Smooth muscle cell of the brain vasculature (primary cell): ENCODE data around the gene HMCN2.
"Not testable (repeated sequence)": the region's sequence is repeated elsewhere in the genome, so short reads cannot be mapped to it uniquely, and the experiment has no call there.

Experiments used
- DNase-seq: peaks from one replicate; pipeline ENCODE4 v3.0.0-alpha.2; 2012; ENCODE audit warnings: low read depth, low spot score

The HMCN2 gene

DNA sequence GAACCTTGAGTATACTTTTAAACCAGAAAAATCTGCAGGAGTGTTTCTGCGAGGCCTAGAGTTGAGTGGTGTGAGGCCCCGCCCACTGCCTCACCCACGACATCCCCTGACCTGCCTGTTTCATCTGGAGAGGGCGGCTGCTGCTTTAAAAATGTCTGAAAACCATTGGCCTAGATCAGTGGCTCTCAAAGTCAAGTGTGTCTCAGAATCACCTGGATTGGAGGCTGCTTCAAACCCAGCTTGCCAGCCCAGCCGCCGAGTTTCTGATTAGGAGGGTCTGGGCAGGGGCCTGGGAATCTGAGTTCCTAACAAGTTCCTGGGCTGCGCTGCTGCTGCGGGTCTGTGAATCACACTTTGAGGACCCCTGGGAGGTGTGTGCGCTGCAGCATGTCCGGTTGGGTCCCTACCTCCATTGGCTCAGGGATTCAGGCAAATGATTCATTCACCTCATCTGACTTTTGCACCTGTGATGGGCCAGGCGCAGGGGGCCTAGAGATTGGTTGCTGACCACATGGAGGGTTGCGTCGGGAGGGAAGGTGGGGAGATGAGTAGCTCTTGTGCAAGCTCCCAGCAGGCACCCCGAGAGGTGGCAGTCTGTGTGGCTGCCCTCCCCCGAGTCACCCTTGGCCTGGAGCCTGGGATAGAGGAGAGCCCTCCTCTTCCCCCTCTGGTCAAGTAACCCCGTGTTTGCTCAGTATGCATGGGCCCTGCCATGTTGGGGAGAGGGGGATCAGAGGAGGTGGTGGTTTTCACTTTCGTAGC lies 27.6 kb upstream of the HMCN2 start:
- no peak for DNase-seq

DNA sequence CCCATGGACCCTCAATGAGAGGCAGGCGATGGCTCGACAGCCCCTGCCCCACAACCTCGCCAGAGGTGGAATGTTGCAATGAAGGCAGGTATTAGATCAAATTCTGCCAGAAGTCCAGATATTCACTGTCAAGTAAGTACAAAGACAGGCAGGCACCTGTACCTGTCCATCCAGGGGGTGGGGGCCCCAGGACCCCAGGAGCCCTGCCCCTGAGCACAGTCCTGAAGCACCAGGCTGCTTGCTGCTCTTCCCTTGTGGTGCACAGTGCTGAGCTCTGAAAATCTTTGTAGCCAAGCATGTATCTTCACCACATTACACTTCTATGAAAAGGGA lies 26.2 kb upstream of the HMCN2 start:
- DNase-seq, result no peak

DNA sequence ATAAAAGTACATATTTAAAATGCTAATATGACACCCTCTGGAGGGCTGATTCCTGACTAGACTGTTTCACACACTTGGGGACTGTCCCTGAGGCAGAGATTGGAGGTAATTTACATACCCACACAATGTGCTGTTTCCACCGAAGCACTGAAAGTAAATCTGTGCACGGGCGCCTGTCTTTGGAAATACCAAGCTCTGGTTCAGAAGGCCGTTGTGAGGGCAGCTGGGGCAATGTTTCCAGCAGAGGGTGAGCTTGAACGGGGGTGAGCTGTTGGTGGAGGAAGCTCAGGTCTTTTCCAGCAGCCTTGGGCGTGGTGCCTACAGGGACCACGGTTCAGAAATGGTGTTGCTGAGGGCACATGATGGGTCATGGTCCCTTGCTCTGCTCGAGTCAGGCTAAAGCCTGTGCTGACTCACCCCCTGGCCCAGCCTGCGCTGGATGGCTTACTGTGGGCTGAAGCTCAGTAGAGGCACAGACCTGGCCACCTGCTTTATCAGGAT lies 25.8 kb upstream of the HMCN2 start:
- DNase-seq, result no peak

DNA sequence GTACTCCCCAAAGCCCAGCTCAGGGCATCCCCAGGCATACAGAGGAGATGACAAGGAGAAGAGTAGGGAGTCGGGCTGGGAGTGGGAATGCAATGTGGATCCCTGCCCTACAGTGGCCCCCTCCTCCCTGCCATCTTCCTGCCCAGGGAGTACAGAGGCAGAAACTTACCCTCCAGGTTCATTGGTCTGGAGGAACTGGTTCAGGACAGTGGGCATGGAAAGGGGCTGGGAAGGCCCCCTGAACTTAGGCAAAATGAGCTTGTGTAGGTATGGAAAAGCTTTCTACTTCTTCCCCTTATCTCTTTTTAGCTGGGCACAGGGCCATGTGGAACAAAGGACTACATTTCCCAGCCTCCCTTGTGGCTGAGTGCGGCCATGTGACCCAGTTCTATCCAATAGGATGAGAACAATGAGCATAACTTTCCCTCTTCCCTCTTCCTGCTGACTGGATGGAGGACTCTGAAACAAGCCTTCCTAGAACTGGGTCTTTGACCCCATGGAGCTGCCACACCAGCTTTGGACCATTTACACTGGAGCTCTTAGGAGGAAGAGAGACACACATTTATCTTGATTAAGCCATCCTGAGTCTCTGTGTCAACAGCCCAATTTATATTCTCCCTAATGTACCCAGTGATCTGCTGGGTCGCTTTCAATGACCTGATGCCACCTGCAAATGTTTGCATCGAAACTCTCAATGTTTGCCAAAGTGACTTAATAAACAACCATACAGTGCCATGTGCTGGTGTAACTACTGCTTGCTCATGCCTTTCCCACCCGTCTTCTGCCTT lies 25.0 kb upstream of the HMCN2 start:
- DNase-seq, result no peak

DNA sequence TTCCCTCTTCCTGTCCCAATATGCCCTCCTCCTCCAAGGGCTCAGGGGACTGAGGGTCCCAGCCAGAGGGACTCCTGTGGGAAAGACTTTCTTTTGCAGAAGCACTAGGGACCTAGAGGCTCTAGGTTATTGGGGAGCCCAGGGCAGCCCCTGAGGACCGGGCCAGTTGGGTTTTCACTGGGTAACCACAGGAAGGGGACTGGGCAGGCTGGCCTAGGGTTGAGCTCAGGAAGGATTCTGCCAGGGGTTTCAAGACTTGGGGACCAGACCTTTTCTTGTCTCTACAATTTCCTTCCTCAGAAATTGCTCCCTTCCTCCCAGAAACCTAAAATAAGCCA lies 24.4 kb upstream of the HMCN2 start:
- no peak for DNase-seq

DNA sequence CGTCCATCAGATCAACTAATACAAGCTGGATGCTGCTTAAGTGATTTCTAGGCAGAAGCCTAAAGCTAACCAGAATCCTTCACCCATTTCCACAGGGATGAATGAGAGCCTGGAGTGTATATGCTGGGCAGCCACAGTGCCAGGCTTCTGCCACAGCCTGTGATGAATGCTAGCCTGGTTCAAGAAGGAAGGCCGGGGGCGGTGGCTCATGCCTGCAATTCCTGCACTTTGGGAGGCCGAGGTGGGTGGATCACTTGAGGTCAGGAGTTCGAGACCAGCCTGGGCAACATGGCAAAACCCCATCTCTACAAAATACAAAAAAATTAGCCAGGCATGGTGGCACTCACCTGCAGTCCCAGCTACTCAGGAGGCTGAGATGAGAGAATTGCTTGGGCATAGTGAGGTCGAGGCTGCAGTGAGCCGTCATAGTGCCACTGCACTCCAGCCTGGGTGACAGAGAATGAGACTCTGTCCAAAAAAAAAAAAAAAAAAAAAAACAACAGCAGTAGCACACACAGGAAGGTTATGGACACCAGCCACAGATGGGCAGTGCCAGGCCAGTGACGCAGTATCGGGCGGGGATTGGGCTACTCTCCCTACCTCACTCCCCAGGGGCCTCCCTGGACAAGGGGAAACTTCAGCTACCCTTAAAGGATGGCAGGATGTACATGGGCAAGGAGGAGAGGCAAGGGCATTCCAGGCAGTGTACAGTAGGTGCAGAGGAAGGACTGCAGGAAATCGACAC lies 23.1 kb upstream of the HMCN2 start:
- no peak for DNase-seq

DNA sequence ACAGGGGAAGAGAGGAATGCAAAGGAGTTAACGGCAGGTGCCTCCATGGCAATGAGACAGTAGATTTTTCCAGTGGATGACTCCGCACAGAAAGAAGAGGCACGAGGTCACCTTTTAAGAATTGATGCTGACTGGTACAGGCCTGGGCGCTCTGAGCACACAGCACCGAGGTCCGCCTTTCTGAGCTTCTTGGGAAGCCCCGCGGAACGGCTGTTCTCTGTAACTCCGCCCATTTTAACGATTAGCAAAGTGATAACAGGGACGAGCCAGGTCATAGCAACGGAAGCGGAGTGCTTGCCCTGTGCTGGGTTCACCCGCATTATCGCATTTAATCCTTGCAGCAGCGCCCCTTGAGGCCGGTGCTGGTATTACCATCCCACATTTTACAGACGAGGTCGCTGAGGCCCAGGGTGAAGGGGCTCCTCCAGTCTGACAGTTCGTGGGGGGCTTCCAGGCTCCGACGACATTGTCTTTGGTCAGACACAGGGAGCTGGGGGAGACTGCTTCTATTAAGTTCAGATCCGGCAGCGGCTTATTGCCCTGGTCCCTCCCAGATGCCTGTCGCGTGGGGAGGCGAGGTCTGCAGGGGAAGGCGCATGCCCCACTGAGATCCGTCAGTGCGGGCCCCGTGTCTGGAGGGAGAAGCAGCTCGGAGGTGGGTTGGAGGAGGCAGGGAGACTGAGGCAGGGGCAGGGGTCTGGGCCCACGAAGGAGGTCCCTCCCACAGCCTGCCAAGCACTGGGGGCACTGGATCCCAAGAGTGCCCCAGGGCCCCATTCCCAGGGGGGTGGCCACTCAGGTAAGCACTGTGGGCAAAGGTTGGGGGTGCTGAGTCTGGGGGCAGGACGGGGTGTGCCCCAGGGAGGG lies 22.3 kb upstream of the HMCN2 start:
- DNase-seq, result no peak

DNA sequence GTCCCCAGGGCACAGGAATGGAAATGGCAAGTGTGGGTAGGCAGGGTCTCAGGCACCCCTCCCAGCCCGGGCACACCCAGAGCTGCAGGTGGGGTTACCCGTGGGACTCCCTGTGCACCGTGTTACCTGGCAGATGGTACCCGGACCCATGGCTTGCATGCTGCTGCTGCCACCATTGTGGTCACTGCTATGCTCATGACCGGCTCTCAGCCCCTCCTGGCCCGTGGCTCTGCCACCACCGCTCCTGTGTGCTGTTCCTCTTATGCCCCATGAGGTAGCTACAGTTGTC lies 21.7 kb upstream of the HMCN2 start:
- no peak for DNase-seq

DNA sequence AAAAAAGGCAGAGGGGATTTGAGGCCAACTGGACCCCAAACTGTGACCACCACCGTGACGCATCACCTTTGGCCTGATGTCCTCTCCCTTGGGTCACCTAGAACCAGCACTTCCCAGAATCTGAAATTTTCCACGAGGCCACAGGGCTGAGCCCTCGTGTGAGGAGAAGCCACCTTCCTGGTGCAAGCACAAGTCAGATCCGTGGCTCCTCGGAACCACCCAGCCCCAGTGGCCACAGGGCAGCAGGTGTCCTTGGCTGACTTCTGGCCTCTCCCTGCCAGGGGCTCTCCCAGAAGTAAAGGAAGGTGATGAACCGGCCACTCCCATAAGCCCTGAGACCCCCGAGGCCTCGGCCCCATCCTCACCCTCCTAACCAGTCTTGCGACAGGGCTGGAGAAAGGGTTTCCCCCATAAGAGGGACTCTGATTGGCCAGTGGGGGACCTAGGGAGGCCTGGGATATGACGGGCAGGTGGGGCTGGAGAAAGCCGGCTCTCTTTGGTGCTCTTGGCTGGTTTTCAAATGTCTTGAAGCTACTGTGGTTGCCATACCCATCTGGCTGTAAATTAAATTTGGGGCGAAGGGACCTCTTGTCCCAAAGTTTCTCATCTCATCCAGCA lies 20.9 kb upstream of the HMCN2 start:
- DNase-seq, result no peak

DNA sequence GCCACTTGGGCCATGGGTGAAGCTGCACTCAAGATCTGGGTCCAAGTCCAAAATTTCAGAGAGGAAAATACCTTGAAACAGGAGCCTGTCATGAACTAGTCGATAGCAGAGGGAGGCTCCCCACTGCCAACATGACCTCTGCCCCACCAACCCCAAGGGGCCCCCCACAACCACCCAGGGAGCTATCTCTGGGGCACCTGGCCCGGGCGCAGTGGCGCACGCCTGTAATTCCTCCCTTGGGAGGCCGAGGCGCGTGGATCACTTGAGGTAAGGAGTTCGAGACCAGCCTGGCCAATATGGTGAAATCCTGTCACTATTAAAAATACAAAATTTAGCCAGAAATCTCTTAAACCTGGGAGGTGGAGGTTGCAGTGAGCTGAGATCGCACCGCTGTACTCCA lies 20.1 kb upstream of the HMCN2 start:
- no peak for DNase-seq

DNA sequence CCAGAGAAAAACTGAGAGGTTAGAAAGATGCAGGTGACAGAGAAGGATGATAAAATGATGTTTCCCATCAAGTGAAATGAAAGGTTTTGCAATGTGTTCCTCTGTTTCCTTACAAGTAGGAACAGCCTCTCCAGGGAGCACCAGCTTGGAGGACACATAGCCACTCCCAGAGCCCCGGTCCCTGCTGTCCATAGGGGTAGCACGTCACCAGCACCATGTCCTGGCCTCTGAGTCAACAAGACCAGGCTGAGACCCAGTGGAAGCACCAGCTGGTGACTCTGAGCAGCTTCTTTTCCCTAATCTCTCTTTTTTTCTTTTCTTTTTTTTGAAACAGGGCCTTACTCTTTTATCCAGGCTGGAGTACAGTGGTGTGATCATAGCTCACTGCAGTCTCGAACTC lies 19.4 kb upstream of the HMCN2 start:
- no peak for DNase-seq

DNA sequence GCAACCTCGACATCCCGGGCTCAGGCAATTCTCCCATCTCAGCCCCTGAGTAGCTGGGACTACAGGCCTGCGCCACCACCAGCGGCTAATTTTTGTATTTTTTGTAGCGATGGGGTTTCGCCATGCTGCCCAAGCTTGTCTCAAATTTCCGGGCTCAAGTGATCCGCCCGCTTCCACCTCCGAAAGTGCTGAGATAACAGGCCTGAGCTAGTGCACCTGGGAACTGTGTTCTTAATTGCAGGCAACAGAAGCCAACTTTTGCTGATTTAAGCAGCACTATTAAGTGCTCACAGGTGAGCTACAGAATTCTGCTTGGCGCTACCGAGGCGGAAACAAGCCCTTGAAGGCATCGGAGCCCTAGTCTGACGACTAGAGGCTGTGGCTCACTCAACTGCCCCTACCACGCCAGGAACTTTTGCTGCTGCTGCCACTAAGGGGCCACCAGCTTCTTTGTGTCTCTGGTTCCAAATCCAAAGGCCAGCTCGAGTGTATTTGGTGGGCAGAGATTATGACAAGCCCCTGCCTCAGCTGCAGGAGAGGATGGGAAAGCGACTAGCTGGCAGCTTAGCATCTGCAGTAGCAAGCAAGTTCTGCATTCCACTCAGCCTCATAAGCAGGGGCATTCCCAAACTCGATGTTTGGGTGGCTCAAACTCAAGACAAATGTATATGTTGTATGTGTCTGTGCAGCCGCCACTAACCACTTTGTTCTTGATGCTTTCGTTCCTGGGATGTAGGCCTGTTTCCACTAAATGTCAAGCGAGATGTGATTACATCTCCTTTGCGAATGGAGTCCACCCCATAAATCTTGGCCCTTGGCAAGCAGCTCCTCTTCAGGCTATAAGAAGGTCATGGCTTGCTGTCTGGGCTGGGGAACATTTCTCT lies 10.6 kb upstream of the HMCN2 start:
- DNase-seq, result no peak

DNA sequence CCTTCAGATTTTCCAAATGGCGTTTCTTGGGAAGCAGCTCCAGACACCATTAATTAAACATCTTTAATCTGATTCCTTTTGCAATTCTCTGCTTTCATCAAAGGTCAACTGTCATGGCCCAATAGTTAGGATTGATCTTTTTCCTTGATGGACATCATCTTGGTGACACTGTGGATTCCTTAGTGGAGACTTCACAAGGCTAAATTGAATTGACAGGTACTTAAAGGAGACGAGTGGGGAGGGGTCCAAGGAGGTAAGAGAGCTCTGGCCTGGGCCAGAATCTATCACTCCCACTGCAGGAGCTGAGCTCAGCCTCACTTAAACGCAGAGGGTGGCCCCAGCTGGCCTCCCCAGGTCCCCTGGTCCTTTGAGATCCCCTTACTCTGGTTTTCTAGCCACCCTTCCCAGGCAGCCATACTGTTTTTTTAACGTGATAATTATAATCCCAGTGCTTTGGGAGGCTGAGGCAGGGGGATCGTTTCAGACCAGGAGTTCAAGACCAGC lies 9.9 kb upstream of the HMCN2 start:
- DNase-seq, result no peak

DNA sequence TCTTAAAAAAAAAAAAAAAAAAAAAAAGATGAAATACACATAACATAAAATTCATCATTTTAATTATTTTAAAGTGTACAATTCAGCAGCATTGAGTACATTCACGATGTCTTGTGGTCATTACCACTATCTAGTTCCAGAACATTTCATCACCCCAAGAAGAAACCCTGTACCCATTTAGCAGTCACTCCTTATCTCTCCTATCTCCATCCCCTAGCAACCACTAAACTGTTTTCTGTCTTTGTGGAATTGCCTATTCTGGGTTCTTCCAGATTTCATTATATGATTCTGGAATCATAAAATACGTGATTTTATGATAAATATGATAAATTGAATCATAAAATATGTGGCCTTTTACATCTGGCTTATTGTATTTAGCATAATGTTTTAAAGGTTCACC lies 8.9 kb upstream of the HMCN2 start:
- no peak for DNase-seq

DNA sequence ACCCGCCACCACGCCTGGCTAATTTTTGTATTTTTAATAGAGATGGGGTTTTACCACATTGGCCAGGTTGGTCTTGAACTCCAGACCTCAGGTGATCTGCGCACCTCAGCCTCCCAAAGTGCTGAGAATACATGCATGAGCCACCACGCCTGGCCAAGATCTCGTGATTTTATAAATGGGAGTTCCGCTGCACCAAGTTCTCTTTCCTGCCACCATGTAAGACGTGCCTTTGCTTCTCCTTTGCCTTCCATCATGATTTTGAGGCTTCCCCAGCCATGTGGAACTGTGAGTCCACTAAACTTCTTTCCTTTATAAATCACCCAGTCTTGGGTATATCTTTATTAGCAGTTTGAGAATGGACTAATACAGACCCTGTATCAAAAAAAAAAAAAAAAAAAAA lies 7.4 kb upstream of the HMCN2 start:
- DNase-seq, result not testable (repeated sequence)

DNA sequence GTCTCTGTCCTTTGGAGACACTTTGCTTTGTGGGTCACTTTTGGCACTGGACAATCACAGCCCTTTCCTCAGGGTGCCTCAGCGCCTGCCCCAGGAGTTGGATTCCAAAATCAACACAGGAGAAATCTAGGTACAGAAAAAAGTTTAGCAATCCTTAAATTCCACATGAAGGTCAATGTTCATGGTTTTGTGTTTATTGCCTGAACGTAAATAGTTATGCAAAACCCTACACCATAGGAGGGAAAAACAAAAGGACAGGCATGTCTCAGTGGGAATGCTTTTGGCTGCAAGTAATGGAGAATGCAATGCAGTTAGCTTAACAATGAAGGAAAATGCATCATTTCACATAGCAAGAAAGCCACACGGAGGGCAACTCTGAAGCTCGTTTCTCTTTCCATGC lies 6.5 kb upstream of the HMCN2 start:
- DNase-seq, result no peak

DNA sequence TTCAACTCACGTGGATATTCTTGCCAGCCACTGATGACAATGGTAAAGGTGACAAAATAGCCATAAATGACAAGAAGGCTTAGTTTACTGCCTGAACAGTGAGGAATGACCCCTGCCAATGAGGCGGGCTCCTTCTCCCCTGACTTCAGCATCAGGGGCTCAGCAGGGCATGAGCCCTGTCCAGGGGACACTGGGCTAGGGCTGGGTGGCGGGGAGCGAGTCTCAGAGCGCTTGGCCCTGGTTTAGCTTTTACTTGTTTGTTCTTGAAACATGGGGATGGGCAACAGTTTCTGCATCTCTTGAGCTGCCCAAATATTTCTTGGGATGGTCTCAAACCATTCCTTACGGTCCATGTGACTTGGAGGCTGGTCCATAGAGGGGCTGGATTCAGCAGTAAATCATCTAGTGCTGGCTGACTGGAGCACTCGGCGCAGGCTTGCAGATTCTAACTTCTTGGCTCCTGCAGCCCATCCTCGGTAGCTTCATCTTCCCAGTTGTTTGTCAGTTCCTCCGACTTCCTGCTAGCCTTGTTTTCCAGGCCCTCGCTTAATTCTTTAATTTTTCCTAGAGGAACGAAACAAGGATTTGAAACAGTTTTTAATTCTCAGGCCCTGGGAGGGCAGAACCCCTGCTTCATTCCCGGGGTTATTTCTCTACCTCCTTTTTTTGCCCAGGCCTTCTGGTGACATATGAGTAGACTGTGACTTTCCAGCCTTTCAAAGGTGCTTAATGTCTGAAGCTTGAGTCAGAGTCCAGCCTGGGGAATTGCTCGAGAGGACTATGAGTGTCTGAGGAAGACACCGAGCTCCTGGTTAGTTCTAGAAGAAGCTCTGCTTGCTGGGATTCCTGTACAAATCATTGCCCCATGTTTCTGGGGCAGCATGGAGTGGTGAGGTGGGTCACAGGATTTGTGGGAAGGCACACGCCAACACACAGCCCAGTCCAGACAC lies 4.5 kb upstream of the HMCN2 start:
- DNase-seq, result no peak

DNA sequence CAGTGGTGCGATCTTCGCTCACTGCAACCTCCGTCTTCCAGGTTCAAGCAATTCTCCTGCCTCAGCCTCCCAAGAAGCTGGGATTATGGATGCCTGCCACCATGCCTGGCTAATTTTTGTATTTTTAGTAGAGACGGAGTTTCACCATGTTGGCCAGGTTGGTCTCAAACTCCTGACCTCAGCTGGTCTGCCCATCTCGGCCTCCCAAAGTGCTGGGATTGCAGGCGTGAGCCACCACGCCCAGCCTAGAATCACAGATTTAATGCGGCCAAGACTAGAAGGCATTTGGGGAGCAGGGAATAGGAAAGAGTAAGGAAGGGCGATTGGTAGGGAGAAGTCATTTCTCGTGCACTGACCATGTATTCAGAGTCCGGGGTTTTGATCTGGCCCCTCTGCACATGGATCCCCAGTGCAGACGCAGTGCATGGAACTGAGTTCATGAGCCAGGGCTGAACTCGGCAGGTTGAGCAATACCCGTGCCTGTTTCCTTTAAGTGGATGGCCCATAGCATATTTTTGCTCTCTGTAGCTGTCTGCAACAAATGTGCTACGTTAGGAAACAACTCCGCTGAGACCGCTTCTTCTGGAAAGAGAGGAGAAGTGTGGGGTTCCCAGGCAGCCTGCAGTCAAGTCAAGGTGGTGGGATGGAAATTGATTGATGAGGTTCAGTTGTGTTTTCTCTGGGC lies 3.4 kb upstream of the HMCN2 start:
- no peak for DNase-seq

DNA sequence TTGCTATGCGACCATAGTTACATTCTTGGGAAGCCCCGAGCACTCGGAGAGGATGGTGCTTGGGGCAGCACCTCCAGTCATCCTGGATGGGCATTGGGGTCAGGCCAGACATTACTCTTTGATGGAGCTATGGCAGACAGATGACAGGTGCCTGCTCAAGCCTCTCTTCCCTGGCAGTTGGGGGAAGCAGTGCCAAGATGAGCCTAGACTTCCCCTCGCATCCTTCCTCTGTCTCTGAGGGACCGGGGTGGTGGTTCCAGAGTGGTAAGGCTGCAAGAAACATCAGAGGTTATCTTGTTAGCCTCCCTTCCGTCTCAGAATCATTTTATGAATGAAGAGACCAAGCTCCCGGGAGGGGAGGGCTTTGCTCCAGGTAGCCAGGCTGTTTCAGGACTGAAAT lies 2.8 kb upstream of the HMCN2 start:
- no peak for DNase-seq
